Endometrial microvascular endothelial cells (primary cell): ENCODE results near the gene SSH2. TPM values are rescaled to one million over a fixed set of nuclear protein-coding genes. Genes with fewer than 3 reads are reported as not detected.
"Not testable (repeated sequence)": the region's sequence is repeated elsewhere in the genome, so short reads cannot be mapped to it uniquely, and the experiment has no call there.

ENCODE experiments used
- in situ Hi-C: cut with HindIII; loops from 2 replicates; pipeline ENCODE4 v1.10.0; 2017; ENCODE audit warnings: low sequenced_read_pairs, low pct_unique_long_range_greater_than_20kb; ENCODE audit errors: inconsistent ontology term
- total RNA-seq: library from RNA; depleted of rRNA; stranded (reverse); fragments of >200 nt; gene quantifications from one replicate; pipeline ENCODE4 v1.2.3, GENCODE V29; 2015; ENCODE audit errors: inconsistent ontology term

Gene SSH2
- total RNA-seq, 1 donor from 2014 or later: 32.8 TPM

DNA sequence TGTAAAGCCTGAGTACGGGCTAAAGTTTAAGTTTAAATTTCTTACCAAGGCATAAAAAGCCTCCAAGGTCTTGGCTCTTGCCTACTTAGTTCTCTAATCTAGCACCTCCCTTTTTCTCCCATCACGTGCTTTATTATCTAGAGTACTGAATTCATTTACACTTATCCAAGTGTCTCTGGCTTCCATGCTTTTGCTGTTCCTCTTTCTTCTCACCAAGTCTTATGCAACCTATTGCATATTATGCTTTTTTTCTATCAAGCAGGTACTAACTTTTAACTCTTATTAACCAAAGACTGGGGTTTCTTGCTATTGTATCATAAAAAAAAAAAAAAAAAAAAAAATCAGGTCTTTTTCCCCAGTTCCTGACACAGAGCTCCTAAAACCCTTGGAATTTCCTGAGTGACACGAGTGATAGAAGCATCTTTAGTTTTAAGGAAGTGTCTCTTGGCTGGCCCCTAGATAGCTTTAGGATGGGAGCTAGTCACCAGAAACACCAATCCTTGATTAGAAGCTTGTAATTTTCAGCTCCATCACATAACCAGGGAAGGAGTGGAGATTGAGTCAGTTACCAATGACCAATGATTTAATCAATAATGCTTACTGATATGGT lies 44.9 kb downstream of the SSH2 start:
- in situ Hi-C loops: no loop called here

DNA sequence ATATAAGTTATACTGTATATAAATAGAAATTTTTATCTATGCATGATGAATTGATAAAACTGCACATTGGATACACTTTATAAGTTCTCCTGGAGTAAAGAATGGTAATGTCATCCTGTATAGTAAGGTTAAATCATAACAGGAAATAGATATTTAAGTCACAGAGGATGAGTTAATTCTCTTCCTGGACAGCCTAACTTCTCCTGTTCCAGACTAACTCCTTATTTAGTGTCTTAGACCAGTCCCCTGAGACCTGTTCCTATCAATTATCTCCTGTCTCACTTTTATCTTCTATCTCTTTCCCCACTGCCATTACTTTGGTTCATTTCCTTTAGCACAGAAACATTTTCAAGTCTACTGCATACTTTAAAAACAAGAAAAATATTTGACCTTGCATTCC lies 46.5 kb downstream of the SSH2 start:
- in situ Hi-C loops: no loop called here

DNA sequence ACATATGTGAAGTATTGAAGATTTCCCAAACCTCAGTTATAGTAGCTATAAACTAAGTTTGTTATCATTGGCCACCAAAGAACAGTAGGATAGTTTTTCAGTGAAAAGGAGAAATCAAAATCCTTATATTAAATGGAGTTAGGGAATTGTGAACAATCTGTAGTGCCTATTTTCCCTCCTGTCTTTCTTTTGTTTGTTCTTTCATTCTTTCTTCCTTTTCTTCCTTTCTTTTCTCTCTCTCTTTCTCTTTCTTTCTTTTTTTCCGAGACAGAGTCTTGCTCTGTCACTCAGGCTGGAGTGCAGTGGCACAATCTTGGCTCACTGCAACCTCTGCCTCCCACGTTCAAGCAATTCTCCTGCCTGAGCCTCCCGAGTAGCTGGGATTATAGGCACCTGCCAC lies 48.8 kb downstream of the SSH2 start:
- in situ Hi-C loops: no loop called here

DNA sequence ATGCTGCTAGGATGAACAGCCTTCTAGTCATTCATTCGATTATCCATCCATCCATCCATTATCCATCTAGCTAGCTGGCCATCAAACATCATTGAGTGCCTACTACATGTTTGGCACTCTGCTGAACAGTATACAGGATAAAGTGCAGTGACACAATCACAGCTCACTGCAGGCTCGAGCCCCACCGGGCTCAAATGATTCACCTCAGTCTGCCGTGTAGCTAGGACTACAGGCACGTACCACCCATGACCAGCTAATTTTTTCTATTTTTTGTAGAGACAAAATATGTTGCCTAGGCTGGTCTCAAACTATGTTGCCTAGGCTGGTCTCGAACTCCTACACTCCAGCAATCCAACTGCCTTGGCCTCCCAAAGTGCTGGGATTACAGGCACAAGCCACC lies 50.0 kb downstream of the SSH2 start:
- in situ Hi-C loops: no loop called here

DNA sequence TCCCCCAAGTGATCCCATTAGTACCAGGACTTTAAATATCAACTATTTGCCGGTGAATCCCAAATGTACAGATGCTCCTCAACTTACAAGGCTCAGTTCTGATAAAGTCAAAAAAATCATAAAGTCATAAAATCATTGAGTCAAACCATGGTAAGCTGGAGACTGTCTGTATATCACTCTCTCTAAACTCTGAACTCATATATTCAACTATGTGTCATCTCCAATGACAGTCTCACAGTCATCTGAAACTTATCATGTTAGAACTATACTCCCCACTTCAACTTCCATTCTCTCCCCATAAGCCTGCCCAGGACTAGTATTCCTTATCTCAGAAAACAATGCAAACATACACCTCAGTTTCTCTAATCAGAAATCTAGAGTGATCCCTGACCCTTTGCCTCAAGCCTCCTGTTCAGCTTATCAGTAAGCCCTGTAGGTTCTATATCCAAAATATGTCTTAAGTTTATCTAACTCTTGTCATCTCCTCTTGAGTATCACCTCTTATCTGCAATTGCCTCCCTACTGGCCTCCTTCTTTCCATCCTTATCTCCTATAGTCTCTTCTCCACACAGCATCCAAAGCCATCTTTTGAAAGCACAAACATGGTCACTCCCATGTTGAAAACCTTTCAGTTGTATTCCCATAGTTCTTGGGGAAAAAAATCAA lies 55.0 kb downstream of the SSH2 start:
- in situ Hi-C loops: no loop called here

DNA sequence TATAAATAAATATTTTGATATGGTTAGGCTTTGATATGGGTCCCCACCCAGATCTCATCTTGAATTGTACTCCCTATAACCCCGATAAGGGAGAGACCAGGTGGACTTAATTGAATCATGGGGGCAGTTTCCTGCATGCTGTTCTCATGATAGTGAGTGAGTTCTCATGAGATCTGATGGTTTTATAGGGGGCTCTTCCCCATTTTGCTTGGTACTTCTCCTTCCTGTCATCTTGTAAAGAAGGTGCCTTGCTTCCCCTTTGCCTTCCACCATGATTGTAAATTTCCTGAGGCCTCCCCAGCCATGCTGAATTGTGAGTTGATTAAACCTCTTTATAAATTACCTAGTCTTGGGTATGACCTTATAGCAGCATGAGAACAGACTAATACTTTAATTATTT lies 55.7 kb downstream of the SSH2 start:
- in situ Hi-C loops: not testable (repeated sequence)

DNA sequence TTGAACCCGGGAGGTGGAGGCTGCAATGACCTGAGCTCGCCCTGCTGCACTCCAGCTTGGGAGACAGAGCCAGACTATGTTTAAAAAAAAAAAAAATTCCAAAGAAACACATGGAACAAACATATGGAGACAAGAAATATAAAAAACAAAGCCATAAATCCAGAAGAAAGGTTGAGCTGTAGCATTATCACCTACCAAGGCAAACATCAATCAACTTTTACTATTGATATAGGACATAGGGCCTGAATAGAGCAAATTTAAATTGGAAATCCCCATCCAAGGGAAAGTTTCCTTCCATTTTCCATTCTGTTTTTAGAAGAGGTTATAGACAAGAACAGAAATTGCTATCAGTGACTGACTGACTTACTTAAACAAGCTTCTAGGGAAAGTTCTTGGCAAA lies 56.6 kb downstream of the SSH2 start:
- in situ Hi-C loops: no loop called here

DNA sequence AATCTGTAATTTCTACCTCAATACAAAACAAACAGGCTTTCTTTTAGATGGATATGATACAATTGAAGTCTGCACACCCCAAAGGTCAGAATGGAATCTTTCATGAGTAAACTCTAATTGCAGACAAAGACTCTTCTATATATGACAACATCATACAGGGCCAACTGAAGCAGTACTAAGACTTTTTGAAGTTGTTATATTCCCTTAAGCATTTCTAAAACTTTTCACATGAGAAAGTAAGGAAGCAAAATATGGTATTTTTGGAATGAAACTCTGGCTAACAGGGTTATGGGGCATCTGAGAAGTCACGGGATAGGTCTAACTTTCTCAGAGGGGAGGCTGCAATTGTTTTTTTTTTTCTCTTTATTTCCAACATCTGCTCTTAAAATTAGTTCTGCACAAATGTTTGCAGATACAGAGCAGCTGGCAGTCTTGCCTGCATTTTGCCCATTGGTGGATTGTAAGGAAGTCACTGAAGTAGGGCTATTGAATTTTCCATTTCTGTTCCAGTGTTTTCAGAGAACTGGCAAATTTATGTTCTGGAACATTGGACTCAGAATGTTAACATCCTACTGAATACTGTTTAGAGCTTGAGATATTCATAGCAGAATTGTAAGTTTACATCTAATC lies 59.1 kb downstream of the SSH2 start:
- in situ Hi-C loops: no loop called here

DNA sequence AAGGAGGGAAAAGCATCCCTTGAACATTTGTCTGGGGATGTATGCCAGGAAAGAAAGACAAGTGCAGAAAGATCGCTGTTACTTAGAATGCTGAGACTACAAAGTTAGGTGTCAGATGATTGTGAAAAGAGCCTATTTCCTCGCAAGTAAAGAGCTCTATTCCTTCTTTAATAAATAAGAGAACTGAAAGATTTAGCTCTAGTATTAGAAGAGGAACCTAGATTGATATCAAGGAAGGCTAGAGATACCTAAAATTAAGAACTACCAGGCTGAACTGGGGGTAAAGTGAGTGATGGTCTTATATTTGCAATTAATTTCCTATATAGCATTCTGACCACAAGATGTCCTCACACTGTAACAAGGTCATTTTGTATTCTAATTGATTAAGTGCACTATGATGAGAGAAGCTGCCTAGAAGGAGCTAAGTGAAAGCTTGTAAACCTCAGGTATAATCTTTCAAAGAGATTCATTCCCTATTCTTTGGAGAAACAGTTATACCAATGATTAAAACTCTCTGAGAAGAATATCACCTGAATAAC lies 62.3 kb downstream of the SSH2 start:
- in situ Hi-C loops: no loop called here

DNA sequence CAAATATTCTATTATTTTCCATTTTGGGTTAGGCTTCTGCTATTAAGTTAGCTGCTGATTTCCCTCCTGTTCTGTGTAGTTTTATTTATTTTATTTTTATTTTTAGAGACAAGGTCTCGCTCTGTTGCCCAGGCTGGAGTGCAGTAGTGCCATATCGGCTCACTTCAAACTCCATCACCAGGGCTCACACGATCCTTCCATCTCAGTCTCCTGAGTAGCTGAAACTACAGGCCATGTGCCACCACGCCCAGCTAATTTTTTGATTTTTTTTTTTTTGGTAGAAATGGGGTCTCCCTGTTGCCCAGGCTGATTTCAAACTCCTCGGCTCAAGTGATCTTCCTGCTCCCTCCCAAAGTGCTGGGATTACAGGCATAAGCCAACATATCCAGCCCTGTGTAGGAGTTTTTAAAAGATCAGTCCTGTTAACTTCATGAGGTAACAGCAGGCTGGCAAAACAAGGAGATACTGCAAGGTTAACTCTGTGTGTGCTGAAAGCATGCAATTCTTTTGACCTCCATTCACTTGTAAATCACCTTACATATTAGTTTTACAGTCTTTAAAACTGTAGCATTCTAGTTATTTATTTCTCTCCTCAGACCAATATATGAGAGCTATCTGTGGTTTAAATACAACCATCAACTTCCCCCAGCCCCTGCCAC lies 63.2 kb downstream of the SSH2 start:
- in situ Hi-C loops: no loop called here

DNA sequence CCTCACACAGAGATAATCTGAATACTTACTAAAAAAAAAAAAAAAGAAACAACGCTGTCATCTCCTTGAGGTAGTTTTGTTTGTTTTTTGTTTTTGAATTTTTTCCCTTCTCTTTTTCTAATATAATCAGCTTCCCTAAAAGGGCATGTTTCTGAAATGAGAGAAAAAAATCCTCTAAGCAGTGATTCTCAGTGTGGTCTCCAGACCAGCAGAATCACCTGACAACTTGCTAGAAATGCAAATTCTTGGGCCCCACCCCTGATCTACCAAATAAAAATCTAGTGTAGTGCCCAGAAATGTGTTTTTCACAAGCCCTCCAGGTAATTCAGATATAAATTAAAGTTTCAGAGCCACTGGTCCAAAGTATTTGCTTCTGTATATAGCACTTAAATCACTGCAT lies 65.4 kb downstream of the SSH2 start:
- in situ Hi-C loops: no loop called here

DNA sequence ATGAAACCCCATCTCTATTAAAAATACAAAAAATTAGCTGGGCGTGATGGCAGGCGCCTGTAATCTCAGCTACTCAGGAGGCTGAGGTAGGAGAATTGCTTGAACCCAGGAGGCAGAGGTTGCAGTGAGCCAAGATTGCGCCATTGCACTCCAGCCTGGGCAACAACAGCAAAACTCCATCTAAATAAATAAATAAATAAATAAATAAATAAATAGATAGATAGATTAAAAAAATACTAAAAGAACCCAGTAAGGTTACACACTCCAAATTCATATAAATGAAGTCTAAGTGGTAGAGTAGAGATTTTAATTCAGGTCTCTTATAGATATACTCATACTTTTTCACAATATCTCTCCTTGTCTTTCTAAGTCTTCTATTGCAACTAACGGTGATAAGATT lies 65.9 kb downstream of the SSH2 start:
- in situ Hi-C loops: not testable (repeated sequence)

DNA sequence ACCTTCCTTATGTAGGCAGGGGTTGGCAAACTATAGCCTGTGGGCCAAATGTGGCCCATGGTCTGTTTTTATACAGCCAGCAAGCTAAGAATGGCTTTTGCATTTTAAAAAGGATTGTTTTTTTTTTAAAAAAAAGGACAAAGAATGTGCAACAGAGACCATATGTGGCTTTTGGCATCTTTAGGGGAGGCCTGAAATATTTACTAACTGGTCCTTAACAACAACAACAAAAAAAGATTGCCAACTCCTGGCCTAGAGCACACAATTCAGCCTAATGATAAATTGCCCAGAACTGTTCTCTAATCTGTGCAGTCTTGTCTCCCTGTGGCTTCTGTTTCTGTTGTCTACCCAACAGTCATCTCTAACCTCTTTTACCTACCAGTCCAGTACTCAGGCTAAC lies 67.1 kb downstream of the SSH2 start:
- in situ Hi-C loops: no loop called here

DNA sequence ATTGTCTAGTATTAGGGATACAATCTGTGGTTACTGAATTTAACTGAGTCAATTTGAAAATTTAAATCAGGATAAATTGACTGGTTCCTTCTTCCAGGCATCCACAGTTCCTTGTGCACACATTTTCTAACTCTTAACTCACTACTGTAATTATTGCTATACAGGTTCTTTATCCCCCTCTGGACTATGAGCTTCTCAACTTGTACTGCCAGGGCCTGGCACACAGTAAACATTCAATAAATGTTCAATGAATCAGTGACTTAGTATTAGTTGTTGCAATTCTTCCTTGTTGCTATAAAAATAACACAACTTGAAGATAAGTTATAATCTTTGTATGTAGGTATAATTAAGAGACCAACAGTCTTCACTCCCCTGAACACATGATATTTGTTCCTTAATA lies 67.9 kb downstream of the SSH2 start:
- in situ Hi-C loops: no loop called here

DNA sequence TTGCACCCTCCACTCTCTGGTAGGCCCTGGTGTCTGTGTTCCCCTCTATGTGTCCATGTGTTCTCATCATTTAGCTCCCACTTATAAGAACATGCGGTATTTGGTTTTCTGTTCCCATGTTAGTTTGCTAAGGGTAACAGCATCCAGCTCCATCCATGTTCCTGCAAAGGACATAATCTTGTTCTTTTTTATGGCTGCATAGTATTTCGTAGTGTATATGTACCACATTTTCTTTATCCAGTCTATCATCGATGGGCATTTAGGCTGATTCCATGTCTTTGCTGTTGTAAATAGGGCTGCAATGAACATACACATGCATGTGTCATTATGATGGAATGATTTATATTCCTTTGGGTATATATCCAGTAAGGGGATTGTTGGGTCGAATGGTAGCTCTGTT lies 70.6 kb downstream of the SSH2 start:
- in situ Hi-C loops: not testable (repeated sequence)

DNA sequence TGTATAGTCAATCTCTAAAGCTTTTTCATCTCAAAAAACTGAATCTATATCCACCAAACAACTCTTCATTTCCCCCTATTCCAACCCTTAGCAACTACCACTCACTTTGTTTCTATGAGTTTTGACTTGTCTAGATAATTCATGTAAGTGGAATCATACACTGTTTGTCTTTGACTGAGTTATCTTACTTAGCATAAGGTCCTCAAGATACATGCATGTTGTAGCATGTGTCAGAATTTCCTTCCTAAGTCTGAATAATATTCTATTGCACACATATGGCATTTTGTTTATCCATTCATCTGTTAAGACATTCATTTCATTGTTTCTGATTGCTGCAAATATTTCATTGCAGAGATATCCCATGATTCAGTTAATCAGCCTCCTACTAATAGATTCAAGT lies 72.2 kb downstream of the SSH2 start:
- in situ Hi-C loops: no loop called here

DNA sequence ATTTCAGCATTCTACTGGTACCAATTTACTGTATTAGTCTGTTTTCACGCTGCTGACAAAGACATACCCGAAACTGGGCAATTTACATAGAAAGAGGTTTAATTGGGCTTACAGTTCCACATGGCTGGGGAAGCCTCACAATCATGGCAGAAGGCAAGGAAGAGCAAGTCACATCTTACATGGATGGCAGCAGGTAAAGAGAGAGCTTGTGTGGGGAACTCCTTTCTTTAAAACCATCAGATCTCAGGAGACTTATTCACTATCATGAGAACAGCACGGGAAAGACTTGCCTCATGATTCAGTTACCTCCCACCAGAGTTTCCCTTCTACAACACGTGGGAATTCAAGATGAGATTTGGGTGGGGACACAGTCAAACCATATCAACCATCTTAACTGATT lies 72.9 kb downstream of the SSH2 start:
- in situ Hi-C loops: not testable (repeated sequence)

DNA sequence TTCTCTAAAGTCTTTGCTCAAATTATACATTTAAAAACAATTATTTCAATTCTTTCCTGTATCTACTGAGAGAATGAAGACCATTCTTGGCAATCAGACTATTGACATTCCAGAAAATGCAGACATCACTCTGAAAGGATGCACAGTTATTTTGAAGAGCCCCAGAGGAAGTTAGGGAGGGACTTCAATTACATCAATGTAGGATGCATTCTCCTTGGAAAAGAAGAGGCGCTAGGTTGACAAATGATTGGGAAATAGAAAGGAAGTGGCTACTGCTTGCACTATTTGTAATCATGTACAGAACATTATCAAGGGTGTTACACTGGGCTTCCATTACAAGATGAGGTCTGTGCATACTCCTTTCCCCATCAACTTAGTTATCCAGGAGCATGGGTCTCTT lies 74.3 kb downstream of the SSH2 start:
- in situ Hi-C loops: no loop called here

DNA sequence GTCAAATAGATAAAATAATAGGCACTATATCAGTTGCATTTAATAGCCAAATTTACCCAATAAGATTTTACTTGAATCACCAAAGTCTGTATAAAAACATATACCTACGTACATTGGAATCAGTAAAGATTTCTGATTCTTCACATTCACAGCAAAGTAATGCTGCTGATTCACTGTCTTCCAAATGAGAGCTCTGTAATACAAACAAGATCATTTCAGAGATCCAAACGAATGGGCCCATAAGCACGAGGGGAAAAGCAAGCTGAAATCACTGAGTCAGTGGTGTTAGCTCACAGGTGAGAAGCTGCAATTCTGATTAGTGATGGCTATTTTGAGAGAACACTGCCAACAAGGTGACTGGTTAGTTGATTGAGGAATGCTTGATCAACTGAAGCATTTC lies 81.3 kb downstream of the SSH2 start:
- in situ Hi-C loops: no loop called here
